ENCODE measurements around the gene TXNDC15. TPM values are rescaled to one million over a fixed set of nuclear protein-coding genes. Genes with fewer than 3 reads are reported as not detected.

Gene TXNDC15
- total RNA-seq, 5 donors from 2014 or later (not counting 1 experiment from before 2014, with no cell fraction given) = 25.5 to 49.1 (median 38.4) TPM

DNA sequence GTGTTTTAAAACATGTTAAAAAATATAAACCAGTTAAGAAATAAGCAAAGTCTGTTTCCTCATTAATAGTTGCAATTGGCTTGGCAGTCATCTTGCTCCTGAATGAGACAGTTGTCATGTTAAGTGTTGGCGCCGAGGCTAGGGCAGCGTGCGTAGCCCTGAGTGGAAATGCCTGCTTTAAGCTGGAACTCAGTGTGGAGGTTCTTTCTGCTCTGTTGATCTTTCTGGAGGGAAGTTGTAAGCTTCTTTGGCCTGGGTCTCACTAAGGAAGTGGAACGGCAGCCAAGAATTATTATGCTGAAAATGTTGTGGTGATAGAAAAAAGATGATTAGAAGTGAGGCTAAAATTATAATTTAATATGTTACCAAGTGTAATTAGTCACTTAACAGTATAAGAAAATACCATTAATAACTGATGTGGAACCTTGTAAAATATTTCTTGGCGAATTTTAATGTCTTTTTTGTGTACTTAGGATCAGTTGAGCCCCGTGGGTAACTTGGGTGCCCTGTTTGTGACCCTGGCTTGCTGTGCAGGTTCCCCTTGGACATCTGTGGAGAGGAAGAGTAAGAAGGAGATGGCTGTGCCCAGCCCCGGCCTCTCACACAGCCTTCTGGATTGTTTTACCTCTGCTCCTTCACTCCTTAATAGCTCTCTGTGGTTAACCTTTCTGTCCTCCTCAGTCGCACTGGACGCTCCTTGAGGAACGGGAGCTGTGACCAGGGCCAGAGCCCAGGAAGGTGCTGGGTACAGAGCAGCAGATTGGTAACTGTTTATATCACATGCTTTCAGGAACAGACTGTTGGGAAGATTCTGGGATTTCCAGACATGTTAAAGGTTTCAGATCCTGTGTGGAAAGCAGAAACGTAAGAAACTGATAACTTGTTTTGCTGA lies 61.8 kb downstream of the TXNDC15 start:
- DNase-seq (no peak), ATAC-seq (replicated peaks in 1 of 4) (no peak)
- Histone ChIP-seq H3K4me1 (ENCODE audit: control insufficient read depth in 1 of 2, extremely low read depth in 1 of 2, insufficient read depth in 2 of 2, low read length in 2 of 2) (no peaks in the 10 kb centered on the region), H3K27ac (ENCODE audit: low read length) (no peak overlapping the region), H3K27me3 (replicated peaks in 1 of 2; ENCODE audit: control insufficient read depth in 2 of 2, extremely low read depth in 1 of 2, insufficient read depth in 2 of 2, low read length in 1 of 2) (no peaks in the 10 kb centered on the region), H3K4me3 (ENCODE audit: control insufficient read depth in 1 of 2, extremely low read depth in 1 of 2, low read length in 1 of 2) (no peak overlapping the region), H3K9me3 (no peaks in the 10 kb centered on the region), H3K36me3 (ENCODE audit: control insufficient read depth in 2 of 2, extremely low read depth in 1 of 2, insufficient read depth in 1 of 2, low read length in 1 of 2) (peaks cover 9 to 22% of the 10 kb centered on the region in 2 donors)
- ChIA-PET POLR2A (interaction anchor here in 1 of 2 donors (0.6 kb wide), 1 partner anchor 10 kb away, joined by 3 read pairs; no protein-coding TSS in a partner anchor), CTCF (no interaction called here)
- H3K4me1 Mint-ChIP-seq = no peaks in the 10 kb centered on the region
- H3K27me3 Mint-ChIP-seq = no peaks in the 10 kb centered on the region
- H3K27ac Mint-ChIP-seq = no peak overlapping the region
- 97% methylated on average over 9 of the region's 12 CpGs for WGBS (ENCODE audit: insufficient coverage)
- H3K4me3 Mint-ChIP-seq = no peak overlapping the region
- H3K9me3 Mint-ChIP-seq = no peaks in the 10 kb centered on the region
- peaks cover 35% of the 10 kb centered on the region for H3K36me3 Mint-ChIP-seq

DNA sequence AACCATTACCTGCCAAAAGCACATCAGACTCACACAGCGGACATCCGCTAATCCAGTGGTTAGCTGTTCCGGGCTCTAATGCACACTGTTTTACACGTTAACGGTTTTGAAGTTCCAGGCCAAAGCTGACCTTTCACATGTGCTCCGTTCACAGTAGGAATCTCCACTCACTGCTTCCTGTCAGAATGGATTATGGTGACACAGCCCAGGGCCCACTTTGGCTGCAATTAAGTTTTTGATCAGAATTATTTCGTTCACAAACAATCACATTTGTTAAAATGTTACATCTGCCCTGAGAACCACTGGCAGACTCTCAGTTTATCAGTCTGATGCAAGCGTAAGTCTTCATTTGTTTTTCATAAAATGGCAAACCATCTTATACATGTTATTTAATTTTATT lies 63.4 kb downstream of the TXNDC15 start:
- Histone ChIP-seq H3K9me3 (no peaks in the 10 kb centered on the region), H3K4me1 (ENCODE audit: control insufficient read depth in 1 of 2, extremely low read depth in 1 of 2, insufficient read depth in 2 of 2, low read length in 2 of 2) (no peaks in the 10 kb centered on the region), H3K27ac (ENCODE audit: low read length) (no peak overlapping the region), H3K4me3 (ENCODE audit: control insufficient read depth in 1 of 2, extremely low read depth in 1 of 2, low read length in 1 of 2) (no peak overlapping the region), H3K36me3 (ENCODE audit: control insufficient read depth in 2 of 2, extremely low read depth in 1 of 2, insufficient read depth in 1 of 2, low read length in 1 of 2) (peaks cover 9 to 20% of the 10 kb centered on the region in 2 donors), H3K27me3 (replicated peaks in 1 of 2; ENCODE audit: control insufficient read depth in 2 of 2, extremely low read depth in 1 of 2, insufficient read depth in 2 of 2, low read length in 1 of 2) (no peaks in the 10 kb centered on the region)
- no peak for DNase-seq
- ATAC-seq (replicated peaks in 1 of 4) = no peak
- no peaks in the 10 kb centered on the region for H3K27me3 Mint-ChIP-seq
- H3K4me3 Mint-ChIP-seq = no peak overlapping the region
- CTCF ChIA-PET = no interaction called here
- POLR2A ChIA-PET = no interaction called here
- H3K36me3 Mint-ChIP-seq = peaks cover 36% of the 10 kb centered on the region
- WGBS (ENCODE audit: insufficient coverage) = 95% methylated on average over 7 of the region's 8 CpGs
- no peaks in the 10 kb centered on the region for H3K4me1 Mint-ChIP-seq
- H3K9me3 Mint-ChIP-seq = no peaks in the 10 kb centered on the region
- H3K27ac Mint-ChIP-seq = no peak overlapping the region

DNA sequence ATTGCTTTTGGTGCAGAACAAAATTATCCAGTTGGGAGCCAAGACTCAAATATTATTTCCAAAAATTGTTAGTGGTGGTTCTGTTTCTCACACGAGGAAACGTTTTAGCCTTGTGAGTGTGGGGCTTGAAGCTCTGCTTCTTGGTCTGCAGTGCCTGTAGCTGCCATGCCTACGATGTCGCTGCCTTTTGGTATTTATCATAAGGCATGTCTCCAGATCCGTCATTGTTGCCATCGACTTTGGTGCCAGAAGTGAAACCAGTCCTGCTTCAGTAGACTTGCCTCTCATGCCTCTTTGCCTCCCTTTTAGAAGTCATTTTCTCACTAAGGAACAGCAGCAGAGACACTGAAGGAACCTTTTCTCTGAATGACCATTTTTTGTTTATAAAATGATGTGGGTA lies 63.9 kb downstream of the TXNDC15 start:
- H3K27me3 ChIP-seq (replicated peaks in 1 of 2; ENCODE audit: control insufficient read depth in 2 of 2, extremely low read depth in 1 of 2, insufficient read depth in 2 of 2, low read length in 1 of 2) = no peaks in the 10 kb centered on the region
- POLR2A ChIA-PET = no interaction called here
- no peaks in the 10 kb centered on the region for H3K9me3 Mint-ChIP-seq
- peaks cover 37% of the 10 kb centered on the region for H3K36me3 Mint-ChIP-seq
- no peaks in the 10 kb centered on the region for H3K4me1 ChIP-seq (ENCODE audit: control insufficient read depth in 1 of 2, extremely low read depth in 1 of 2, insufficient read depth in 2 of 2, low read length in 2 of 2)
- CTCF ChIA-PET = interaction anchor here in 1 of 2 donors (0.6 kb wide), 1 partner anchor 10 kb away, joined by 4 read pairs; no protein-coding TSS in a partner anchor
- H3K9me3 ChIP-seq = no peaks in the 10 kb centered on the region
- peaks cover 9 to 16% of the 10 kb centered on the region in 2 donors for H3K36me3 ChIP-seq (ENCODE audit: control insufficient read depth in 2 of 2, extremely low read depth in 1 of 2, insufficient read depth in 1 of 2, low read length in 1 of 2)
- no peaks in the 10 kb centered on the region for H3K4me1 Mint-ChIP-seq
- no peak for DNase-seq
- no peak overlapping the region for H3K27ac ChIP-seq (ENCODE audit: low read length)
- no peak overlapping the region for H3K4me3 ChIP-seq (ENCODE audit: control insufficient read depth in 1 of 2, extremely low read depth in 1 of 2, low read length in 1 of 2)
- no peak overlapping the region for H3K4me3 Mint-ChIP-seq
- 93% methylated on average over 3 of the region's 6 CpGs for WGBS (ENCODE audit: insufficient coverage)
- no peak overlapping the region for H3K27ac Mint-ChIP-seq
- ATAC-seq (replicated peaks in 1 of 4) = no peak
- no peaks in the 10 kb centered on the region for H3K27me3 Mint-ChIP-seq

DNA sequence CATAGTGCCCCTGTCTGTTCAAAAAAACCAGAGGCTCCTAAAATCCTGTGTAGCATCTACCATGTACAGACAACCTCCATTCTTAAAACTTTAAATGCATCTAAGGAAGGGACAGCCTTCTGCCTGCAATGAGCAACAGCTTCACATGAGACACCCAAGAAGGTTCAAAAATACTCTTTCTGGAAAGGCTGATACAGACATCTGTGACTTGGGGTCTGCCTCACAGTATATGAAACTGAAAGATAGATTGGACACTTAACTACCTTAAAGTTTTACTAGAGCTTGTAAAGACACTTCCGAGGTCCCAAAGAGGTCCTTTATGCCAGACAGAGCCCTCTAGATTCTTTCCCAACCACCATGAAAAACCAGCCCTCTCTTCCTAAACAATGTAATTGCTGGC lies 65.3 kb downstream of the TXNDC15 start:
- peaks cover 32% of the 10 kb centered on the region for H3K36me3 Mint-ChIP-seq
- H3K27ac ChIP-seq (ENCODE audit: low read length) = no peak overlapping the region
- POLR2A ChIA-PET = no interaction called here
- H3K4me3 ChIP-seq (ENCODE audit: control insufficient read depth in 1 of 2, extremely low read depth in 1 of 2, low read length in 1 of 2) = no peak overlapping the region
- no peak overlapping the region for H3K27ac Mint-ChIP-seq
- no peaks in the 10 kb centered on the region for H3K4me1 ChIP-seq (ENCODE audit: control insufficient read depth in 1 of 2, extremely low read depth in 1 of 2, insufficient read depth in 2 of 2, low read length in 2 of 2)
- CTCF ChIA-PET = interaction anchor here in 1 of 2 donors (0.7 kb wide), 1 partner anchor 8 kb away, joined by 4 read pairs; no protein-coding TSS in a partner anchor
- WGBS (ENCODE audit: insufficient coverage) = 83% methylated on average over 1 of the region's 1 CpG
- H3K4me3 Mint-ChIP-seq = no peak overlapping the region
- DNase-seq (no peak), ATAC-seq (replicated peaks in 1 of 4) (no peak)
- H3K27me3 ChIP-seq (replicated peaks in 1 of 2; ENCODE audit: control insufficient read depth in 2 of 2, extremely low read depth in 1 of 2, insufficient read depth in 2 of 2, low read length in 1 of 2) = no peaks in the 10 kb centered on the region
- H3K4me1 Mint-ChIP-seq = no peaks in the 10 kb centered on the region
- no peaks in the 10 kb centered on the region for H3K9me3 Mint-ChIP-seq
- peaks cover 6 to 13% of the 10 kb centered on the region in 2 donors for H3K36me3 ChIP-seq (ENCODE audit: control insufficient read depth in 2 of 2, extremely low read depth in 1 of 2, insufficient read depth in 1 of 2, low read length in 1 of 2)
- no peaks in the 10 kb centered on the region for H3K9me3 ChIP-seq
- no peaks in the 10 kb centered on the region for H3K27me3 Mint-ChIP-seq

DNA sequence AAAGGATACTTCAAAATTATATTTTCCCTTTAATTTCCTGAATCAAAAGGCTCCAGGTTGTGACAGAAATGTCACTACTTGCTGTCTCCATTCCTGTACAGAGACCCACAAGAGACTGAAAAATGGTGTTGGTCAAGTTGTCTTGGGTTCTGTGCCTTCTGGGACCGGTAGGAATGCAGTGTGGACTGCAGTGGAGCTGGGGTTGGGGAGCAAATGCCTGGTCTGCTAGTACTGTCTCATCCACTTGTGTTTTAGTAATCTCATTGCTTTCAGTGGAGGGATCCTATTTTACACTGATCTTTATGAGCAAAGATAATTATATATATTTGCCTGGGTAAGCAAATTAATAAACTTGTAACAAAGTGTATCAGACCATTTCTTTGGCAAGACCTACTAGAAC lies 69.4 kb downstream of the TXNDC15 start:
- Mint-ChIP-seq H3K9me3 (no peaks in the 10 kb centered on the region), H3K36me3 (peaks cover 9% of the 10 kb centered on the region), H3K27me3 (no peaks in the 10 kb centered on the region), H3K4me3 (no peak overlapping the region), H3K4me1 (no peaks in the 10 kb centered on the region), H3K27ac (no peak overlapping the region)
- Histone ChIP-seq H3K36me3 (ENCODE audit: control insufficient read depth in 2 of 2, extremely low read depth in 1 of 2, insufficient read depth in 1 of 2, low read length in 1 of 2) (no peaks in the 10 kb centered on the region), H3K27me3 (replicated peaks in 1 of 2; ENCODE audit: control insufficient read depth in 2 of 2, extremely low read depth in 1 of 2, insufficient read depth in 2 of 2, low read length in 1 of 2) (no peaks in the 10 kb centered on the region), H3K27ac (ENCODE audit: low read length) (no peak overlapping the region), H3K4me1 (ENCODE audit: control insufficient read depth in 1 of 2, extremely low read depth in 1 of 2, insufficient read depth in 2 of 2, low read length in 2 of 2) (no peaks in the 10 kb centered on the region), H3K4me3 (ENCODE audit: control insufficient read depth in 1 of 2, extremely low read depth in 1 of 2, low read length in 1 of 2) (no peak overlapping the region), H3K9me3 (no peaks in the 10 kb centered on the region)
- CTCF ChIA-PET = no interaction called here
- POLR2A ChIA-PET = no interaction called here
- ATAC-seq (replicated peaks in 1 of 4) (no peak), DNase-seq (no peak)
- whole genome bisulfite sequencing (ENCODE audit: insufficient coverage) = no CpG with 5 or more reads among the region's 1 CpG

DNA sequence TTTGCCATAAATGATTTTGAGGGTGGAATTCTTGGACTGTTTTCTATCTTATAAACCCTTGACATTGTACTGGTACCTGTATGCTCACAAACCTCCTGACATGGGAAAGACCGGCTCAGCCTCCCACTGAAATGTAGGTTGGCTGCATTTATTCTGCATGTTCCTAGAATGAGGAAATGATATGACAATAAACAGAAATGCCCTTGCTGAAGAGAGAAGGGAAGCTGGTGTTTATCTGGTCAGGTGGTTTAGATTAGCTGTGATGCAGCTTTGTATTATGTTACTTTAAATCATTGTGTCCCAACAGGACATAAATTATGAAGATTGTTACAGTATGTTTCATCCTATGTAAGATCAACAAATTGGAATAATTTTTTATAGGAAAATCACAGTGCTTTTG lies 70.5 kb downstream of the TXNDC15 start:
- Histone ChIP-seq H3K27me3 (replicated peaks in 1 of 2; ENCODE audit: control insufficient read depth in 2 of 2, extremely low read depth in 1 of 2, insufficient read depth in 2 of 2, low read length in 1 of 2) (no peaks in the 10 kb centered on the region), H3K4me1 (ENCODE audit: control insufficient read depth in 1 of 2, extremely low read depth in 1 of 2, insufficient read depth in 2 of 2, low read length in 2 of 2) (no peaks in the 10 kb centered on the region), H3K4me3 (ENCODE audit: control insufficient read depth in 1 of 2, extremely low read depth in 1 of 2, low read length in 1 of 2) (no peak overlapping the region), H3K27ac (ENCODE audit: low read length) (no peak overlapping the region), H3K9me3 (no peaks in the 10 kb centered on the region), H3K36me3 (ENCODE audit: control insufficient read depth in 2 of 2, extremely low read depth in 1 of 2, insufficient read depth in 1 of 2, low read length in 1 of 2) (no peaks in the 10 kb centered on the region)
- Mint-ChIP-seq H3K9me3 (no peaks in the 10 kb centered on the region), H3K27me3 (no peaks in the 10 kb centered on the region), H3K4me1 (no peaks in the 10 kb centered on the region), H3K4me3 (no peak overlapping the region), H3K36me3 (peaks cover 16% of the 10 kb centered on the region), H3K27ac (no peak overlapping the region)
- ATAC-seq (replicated peaks in 1 of 4) = no peak
- CTCF ChIA-PET = no interaction called here
- WGBS (ENCODE audit: insufficient coverage) = no CpG with 5 or more reads among the region's 1 CpG
- no peak for DNase-seq
- POLR2A ChIA-PET = no interaction called here
